H1 (cell line): ENCODE measurements around the gene NPY5R. TPM values are rescaled to one million over a fixed set of nuclear protein-coding genes. Genes with fewer than 3 reads are reported as not detected.

Experiments used
- FOSL1 ChIP-seq: IDR thresholded peaks from 2 replicates; pipeline ENCODE4 v1.6.1; 2011; ENCODE audit warnings: mild to moderate bottlenecking, low read depth, low read length, moderate library complexity; ENCODE audit not compliant: insufficient read depth
- PHF8 ChIP-seq: fragments of 200-600 bp; sonication (generic); conservative IDR thresholded peaks from 2 replicates; pipeline ENCODE4 v1.7.1; 2012; ENCODE audit warnings: low read depth, mild to moderate bottlenecking, inconsistent platforms, low read length, moderate library complexity
- polyA plus RNA-seq, 7 experiments: library from polyadenylated mRNA; depleted of rRNA in 3 of 7; stranded (reverse) in 5 of 7; unstranded in 2 of 7; fragments of >200 nt in 5 of 7; fragments of 200-250 nt in 2 of 7; gene quantifications; 1 replicate in 5 of 7; 2 replicates in 1 of 7; 4 replicates in 1 of 7; pipeline versions ENCODE4 v1.2.1 to v1.2.3, GENCODE V29; 2011 to 2013; ENCODE audit warnings: missing spikeins in 2 of 7, mixed read lengths in 2 of 7
- total RNA-seq: library from RNA; stranded (reverse); fragmentation: NEBNext Ultra II Directional; extraction: Animal tissue kit (Norgen Biotek cat#: 25700); gene quantifications from 2 replicates; pipeline ENCODE4 v1.2.1, GENCODE V29; 2021
- TF ChIP-seq, protein P1 (sequence below): IDR thresholded peaks from 2 replicates; pipeline ENCODE4 v1.6.1; 2011; ENCODE audit warnings: low read length, improper control_type of control experiment

NPY5R gene
- total and polyA plus RNA-seq, 2 of the 8 experiments (the other 6 are each of a cell fraction or from before 2014, with no cell fraction given), result 1.5 to 1.9 TPM

DNA sequence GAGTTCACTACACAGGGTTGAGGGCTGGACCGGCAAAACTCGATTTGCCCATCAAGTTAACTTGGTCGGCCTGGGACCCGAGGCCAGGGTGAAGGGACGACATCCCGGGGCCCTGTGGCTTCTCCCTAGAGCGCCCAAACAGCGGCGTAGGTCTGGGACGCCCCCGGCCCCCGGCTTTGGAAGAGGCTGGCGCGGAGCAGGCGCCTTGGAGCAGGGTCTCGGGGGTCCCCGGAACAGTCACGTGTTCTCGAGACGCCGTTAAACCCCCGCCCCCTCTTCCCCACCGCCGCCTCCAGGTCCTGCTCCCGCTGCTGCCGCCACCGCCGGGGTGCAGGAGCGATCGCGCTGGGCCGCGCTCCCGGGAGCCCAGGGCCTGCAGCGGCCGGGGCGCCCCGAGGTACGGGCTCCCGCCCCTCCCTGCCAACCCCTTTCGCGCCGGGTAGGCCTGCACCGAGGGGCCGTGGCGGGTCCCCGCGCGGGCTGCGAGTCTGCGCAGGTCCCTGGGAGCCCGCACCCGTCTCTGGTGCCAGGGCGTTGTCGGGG, at the start of gene NPY5R (continued):
- TF ChIP-seq, protein P1, sequence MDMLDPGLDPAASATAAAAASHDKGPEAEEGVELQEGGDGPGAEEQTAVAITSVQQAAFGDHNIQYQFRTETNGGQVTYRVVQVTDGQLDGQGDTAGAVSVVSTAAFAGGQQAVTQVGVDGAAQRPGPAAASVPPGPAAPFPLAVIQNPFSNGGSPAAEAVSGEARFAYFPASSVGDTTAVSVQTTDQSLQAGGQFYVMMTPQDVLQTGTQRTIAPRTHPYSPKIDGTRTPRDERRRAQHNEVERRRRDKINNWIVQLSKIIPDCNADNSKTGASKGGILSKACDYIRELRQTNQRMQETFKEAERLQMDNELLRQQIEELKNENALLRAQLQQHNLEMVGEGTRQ, result peak; percentile 57
- no peak for TF ChIP-seq FOSL1
- no peak for TF ChIP-seq PHF8
